ENCODE data around the gene PHYHD1. TPM values are rescaled to one million over a fixed set of nuclear protein-coding genes. Genes with fewer than 3 reads are reported as not detected.

PHYHD1 gene
- total RNA-seq, 2 donors from 2014 or later: 0.45 TPM; not detected in 1

DNA sequence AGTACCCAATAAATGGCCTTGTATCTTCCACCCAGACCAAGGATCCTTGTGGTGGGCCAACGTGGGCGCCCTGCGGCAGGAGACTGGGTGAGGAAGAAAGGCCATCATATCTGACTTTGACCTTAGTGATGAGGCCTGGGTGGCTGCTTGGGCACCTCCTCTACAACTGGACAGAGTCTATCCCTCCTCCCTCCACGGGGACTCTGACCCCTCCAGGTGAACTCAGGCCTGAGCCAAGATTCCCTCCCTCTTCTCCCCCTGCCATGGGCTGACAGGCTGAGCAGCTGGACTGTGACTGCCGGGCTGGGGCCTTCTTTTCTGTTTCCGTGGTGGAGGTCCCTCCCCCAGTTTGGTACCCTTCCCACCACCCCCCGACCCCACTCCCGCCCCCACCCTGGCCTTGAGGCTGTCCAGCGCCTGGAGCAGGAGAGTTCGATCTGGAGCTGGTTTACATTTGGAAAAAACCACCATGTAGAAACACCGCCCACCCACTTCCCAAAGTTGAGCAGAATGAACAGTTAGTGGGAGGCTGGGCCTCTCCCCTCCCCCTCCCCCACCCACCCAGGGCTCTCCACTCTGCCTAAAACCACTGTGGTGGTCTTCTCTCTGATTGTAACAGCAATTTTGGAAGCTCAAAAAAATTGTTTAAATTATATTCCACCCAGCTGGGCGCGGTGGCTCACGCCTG lies 1.2 kb upstream of the PHYHD1 start:
- no peak overlapping the region for H3K4me3 Mint-ChIP-seq
- peaks cover 3% of the 10 kb centered on the region for H3K4me1 Mint-ChIP-seq
- no peak for ATAC-seq
- no peak for DNase-seq
- H3K27ac Mint-ChIP-seq: no peak overlapping the region
- no peaks in the 10 kb centered on the region for H3K27me3 Mint-ChIP-seq
- H3K9me3 ChIP-seq (ENCODE audit: control insufficient read depth, low read length, poor library complexity, severe bottlenecking): no peaks in the 10 kb centered on the region
- peaks cover 2% of the 10 kb centered on the region for H3K36me3 Mint-ChIP-seq (ENCODE audit: low read depth)

DNA sequence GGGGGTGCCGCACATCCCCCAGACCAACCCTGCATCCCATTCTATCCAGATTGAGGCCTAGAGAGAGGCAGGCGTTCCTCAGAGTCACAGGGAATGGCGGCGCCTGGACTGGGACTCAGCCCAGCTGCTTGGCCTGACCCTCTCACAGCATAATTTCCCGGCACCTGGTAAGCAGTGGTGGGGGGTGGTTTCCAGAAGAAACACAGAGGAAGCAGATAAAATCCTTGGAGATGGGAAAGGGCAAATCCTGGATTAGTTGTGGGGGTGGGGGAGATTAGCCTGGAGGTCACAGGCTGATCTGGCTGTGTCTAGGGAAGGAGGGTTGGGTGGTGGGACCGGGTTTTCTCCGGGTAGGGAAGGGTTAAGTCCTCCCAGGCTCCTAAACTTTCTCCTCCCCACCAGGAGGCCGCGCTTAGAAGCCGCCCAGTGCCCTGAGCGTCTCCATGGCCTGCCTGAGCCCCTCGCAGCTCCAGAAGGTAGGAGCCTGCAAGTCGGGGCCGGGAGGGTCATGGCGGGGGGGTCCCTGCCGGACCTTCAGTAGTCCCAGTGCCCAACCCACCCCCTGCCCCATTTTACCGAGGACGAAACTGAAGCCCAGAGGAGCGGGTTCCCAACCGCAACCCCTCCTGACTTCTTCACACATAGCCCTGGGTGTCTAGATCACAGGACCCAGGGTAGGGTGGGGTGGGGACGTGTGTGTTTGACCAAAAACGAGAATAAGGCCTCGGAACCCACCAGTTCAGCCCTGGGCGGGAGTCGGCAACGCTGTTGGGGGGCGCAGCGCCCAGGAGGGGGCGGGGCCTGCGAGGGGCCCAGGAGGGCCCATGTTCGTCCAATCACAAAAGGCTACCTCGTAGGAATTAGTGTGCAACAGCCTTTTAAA lies 1.3 kb downstream of the PHYHD1 start:
- no peak for DNase-seq

DNA sequence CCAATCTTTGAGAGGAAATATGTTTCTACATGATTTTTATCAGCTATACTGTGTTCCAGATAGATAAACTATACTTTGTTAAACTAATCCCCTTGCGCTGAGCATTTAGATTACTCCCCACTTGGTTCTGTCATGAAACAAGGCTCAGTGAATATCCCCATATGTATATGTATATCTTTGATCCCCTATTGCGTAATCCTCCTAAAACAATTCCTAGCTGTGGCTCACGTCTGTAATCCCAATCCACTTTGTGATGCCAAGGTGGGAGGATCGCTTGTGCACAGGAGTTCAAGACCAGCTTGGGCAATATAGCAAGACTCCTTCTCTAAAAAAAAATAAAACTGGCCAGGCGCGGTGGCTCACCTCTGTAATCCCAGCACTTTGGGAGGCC lies 2.7 kb downstream of the PHYHD1 start:
- Mint-ChIP-seq H3K4me3 (no peak overlapping the region), H3K27me3 (no peaks in the 10 kb centered on the region), H3K36me3 (ENCODE audit: low read depth) (no peaks in the 10 kb centered on the region), H3K27ac (no peak overlapping the region), H3K4me1 (peaks cover 6% of the 10 kb centered on the region)
- ATAC-seq: no peak
- no peak for DNase-seq
- H3K9me3 ChIP-seq (ENCODE audit: control insufficient read depth, low read length, poor library complexity, severe bottlenecking): no peaks in the 10 kb centered on the region

More for the DNA sequence above, 1.3 kb downstream of the PHYHD1 start:
- Mint-ChIP-seq H3K27ac (no peak overlapping the region), H3K4me3 (no peak overlapping the region), H3K36me3 (ENCODE audit: low read depth) (no peaks in the 10 kb centered on the region), H3K4me1 (peaks cover 2% of the 10 kb centered on the region), H3K27me3 (no peaks in the 10 kb centered on the region)
- no peaks in the 10 kb centered on the region for H3K9me3 ChIP-seq (ENCODE audit: control insufficient read depth, low read length, poor library complexity, severe bottlenecking)
- ATAC-seq: no peak

DNA sequence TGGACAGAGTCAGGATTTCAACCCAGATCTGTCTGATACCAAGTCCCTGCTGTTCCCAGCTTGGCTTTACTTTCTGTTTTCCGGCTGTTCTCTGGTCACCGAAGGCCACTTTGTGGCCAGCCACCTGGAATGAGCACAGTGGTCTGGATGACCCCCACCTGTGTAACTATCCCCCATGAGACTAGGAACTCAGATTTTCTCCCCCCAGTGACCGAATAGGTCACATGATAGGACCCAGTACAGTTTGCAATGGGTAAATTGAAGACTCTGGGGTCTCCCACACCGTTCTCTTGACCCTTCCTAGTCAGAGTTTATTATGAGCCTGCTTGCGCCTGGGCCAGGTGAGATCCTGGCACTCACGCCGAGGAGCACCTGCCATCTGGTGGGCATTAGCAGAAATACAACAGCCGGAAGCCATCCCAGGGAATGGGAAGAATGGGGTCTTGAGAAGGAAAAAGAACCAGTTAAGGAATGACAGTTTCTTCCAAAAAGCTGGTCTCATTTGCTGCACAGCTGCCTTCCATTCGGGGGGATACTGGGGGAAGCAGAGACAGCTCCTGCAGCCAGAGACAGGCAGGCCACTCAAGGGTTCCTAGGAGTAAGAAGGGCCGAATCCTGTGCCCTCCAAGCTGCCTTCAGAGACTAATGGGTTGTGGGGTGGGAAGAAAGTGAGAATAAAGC lies 7.1 kb downstream of the PHYHD1 start:
- H3K36me3 Mint-ChIP-seq (ENCODE audit: low read depth): no peaks in the 10 kb centered on the region

DNA sequence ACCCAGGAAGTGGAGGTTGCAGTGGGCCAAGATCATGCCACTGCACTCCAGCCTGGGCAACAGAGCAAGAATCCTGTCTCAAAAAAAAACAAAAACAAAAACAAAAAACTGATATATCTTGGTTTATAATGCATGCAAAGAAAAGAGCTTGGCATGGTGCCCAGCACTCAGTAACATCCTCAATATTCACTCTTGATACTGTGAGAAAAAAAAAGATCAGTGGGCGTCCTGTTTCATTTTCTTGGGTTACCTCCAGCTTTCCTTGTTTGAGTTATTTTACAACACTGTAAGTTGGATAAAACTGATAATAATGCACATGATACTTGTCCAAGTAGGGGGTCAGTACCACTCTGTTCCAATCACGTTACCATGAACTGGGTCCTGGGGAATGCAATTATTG lies 7.8 kb downstream of the PHYHD1 start:
- DNase-seq (no peak), ATAC-seq (no peak)
- H3K4me3 Mint-ChIP-seq: no peak overlapping the region
- H3K36me3 Mint-ChIP-seq (ENCODE audit: low read depth): no peaks in the 10 kb centered on the region
- H3K27me3 Mint-ChIP-seq: no peaks in the 10 kb centered on the region
- peaks cover 6% of the 10 kb centered on the region for H3K4me1 Mint-ChIP-seq
- H3K9me3 ChIP-seq (ENCODE audit: control insufficient read depth, low read length, poor library complexity, severe bottlenecking): no peaks in the 10 kb centered on the region
- no peak overlapping the region for H3K27ac Mint-ChIP-seq

More for the DNA sequence above, 7.1 kb downstream of the PHYHD1 start:
- Mint-ChIP-seq H3K27me3 (no peaks in the 10 kb centered on the region), H3K4me1 (peaks cover 6% of the 10 kb centered on the region), H3K4me3 (peak overlapping the region; percentile 49), H3K27ac (no peak overlapping the region)
- H3K9me3 ChIP-seq (ENCODE audit: control insufficient read depth, low read length, poor library complexity, severe bottlenecking): no peaks in the 10 kb centered on the region
- peak in 2 of 3 donors; percentile 28 for DNase-seq
- ATAC-seq: peak; percentile 73

DNA sequence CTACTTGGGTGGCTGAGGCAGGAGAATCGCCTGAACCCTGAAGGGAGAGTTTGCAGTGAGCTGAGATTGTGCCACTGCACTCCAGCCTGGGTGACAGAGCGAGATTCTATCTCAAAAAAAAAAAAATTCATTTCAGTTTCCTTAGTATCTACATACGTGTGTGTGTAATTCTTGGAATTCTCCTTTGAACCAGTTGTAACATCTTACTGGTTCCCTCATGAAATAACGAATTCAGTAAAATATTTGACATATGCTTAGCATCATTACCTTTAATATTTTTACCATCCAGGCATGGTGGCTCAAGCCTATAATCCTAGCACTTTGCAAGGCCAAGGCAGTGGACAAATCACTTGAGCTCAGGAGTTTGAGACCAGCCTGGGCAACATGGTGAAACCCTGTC lies 8.8 kb downstream of the PHYHD1 start:
- no peak overlapping the region for H3K4me3 Mint-ChIP-seq
- H3K27ac Mint-ChIP-seq: no peak overlapping the region
- DNase-seq (no peak), ATAC-seq (no peak)
- no peaks in the 10 kb centered on the region for H3K36me3 Mint-ChIP-seq (ENCODE audit: low read depth)
- peaks cover 6% of the 10 kb centered on the region for H3K4me1 Mint-ChIP-seq
- H3K27me3 Mint-ChIP-seq: no peaks in the 10 kb centered on the region
- H3K9me3 ChIP-seq (ENCODE audit: control insufficient read depth, low read length, poor library complexity, severe bottlenecking): no peaks in the 10 kb centered on the region

DNA sequence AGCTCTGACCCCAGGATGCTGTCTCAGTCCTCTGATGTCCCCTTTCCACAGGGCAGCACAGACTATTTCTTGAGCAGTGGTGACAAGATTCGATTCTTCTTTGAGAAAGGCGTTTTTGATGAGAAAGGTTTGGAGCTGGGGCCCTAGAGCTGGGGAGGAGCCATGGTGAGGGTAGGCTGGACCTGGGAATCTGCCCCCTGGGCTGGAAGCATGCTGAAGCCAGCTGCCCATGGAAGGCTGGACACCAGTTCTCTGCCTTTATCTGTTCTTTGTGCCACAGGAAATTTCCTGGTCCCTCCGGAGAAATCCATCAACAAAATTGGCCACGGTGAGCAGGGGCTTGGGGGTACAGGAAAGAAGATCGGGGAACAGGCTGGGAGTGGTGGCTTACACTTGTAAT lies 12.9 kb downstream of the PHYHD1 start:
- ATAC-seq (no peak), DNase-seq (no peak)
- Mint-ChIP-seq H3K4me1 (no peaks in the 10 kb centered on the region), H3K27me3 (no peaks in the 10 kb centered on the region), H3K27ac (no peak overlapping the region), H3K36me3 (ENCODE audit: low read depth) (no peaks in the 10 kb centered on the region), H3K4me3 (no peak overlapping the region)
- no peaks in the 10 kb centered on the region for H3K9me3 ChIP-seq (ENCODE audit: control insufficient read depth, low read length, poor library complexity, severe bottlenecking)

DNA sequence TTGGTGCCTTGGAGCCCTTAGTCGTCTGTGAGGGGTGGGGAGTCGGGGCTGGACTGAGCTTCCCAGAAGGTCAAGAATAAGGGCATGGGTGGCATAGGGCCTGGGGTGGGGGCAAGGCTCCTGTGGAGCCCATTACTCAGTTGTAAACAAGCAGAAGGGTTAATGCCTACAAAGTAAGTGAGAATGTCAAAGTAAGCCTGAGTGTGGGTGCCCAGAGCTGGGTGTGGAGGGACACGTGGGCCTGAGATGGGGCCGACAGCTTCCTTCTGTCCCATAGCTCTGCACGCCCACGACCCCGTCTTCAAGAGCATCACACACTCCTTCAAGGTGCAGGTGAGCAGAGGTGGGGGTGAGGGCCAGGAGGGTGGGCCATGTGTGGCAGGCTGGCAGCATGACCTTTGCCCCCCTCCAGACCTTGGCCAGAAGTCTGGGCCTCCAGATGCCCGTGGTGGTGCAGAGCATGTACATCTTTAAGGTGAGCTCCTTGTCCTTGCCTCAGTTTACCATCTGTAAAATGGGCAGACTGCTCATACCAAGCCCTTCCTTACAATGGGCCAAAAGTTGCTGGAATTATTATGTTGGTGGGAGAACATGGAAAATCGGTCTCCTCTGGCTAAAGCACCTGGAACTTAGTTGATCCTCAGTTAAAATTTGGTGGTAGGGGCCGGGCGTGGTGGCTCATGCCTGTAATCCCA lies 15.5 kb downstream of the PHYHD1 start:
- H3K4me3 Mint-ChIP-seq: no peak overlapping the region
- H3K36me3 Mint-ChIP-seq (ENCODE audit: low read depth): no peaks in the 10 kb centered on the region
- ATAC-seq: no peak
- no peaks in the 10 kb centered on the region for H3K9me3 ChIP-seq (ENCODE audit: control insufficient read depth, low read length, poor library complexity, severe bottlenecking)
- no peak for DNase-seq
- no peaks in the 10 kb centered on the region for H3K4me1 Mint-ChIP-seq
- no peaks in the 10 kb centered on the region for H3K27me3 Mint-ChIP-seq
- H3K27ac Mint-ChIP-seq: no peak overlapping the region

DNA sequence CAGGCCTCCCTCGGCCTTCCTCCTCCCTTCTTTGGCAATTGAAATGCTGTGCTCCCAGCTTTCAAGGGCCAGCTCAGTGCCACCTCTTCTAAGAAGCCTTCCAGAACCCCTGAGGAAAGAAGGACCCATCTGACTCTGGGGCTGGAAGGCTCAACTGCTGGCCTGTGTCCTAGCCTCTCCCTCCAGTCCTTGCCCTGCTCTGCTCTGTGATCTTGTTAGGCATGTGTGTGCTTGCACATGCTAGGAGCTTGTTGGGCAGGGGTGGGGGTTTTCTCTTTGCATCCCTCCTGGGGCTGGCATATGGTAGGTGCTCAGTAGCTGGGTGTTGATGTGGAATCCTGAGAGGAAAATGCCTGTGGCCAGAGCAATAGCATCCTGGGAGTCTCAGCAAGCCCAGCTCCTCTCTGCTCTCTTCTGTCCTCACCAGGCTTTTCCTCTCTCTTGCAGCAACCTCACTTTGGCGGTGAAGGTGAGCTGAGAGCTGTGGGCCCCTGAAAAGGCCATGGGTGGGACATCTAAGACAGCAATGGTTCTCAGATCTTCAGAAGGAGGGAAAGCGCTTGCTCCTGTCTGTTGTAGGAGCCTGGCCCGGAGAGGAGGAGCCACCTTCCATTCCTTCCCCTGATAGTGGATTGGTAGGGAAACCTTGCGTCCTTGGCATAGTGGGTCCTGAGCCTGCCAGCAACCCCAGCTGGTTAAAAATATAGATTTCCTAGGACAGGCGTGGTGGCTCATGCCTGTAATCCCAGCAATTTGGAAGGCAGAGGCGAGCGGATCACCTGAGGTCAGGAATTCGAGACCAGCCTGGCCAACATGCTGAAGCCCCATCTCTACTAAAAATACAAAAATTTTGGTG lies 16.8 kb downstream of the PHYHD1 start:
- no peaks in the 10 kb centered on the region for H3K27me3 Mint-ChIP-seq
- H3K36me3 Mint-ChIP-seq (ENCODE audit: low read depth): no peaks in the 10 kb centered on the region
- H3K27ac Mint-ChIP-seq: no peak overlapping the region
- no peaks in the 10 kb centered on the region for H3K9me3 ChIP-seq (ENCODE audit: control insufficient read depth, low read length, poor library complexity, severe bottlenecking)
- ATAC-seq (no peak), DNase-seq (no peak)
- H3K4me1 Mint-ChIP-seq: no peaks in the 10 kb centered on the region
- no peak overlapping the region for H3K4me3 Mint-ChIP-seq

DNA sequence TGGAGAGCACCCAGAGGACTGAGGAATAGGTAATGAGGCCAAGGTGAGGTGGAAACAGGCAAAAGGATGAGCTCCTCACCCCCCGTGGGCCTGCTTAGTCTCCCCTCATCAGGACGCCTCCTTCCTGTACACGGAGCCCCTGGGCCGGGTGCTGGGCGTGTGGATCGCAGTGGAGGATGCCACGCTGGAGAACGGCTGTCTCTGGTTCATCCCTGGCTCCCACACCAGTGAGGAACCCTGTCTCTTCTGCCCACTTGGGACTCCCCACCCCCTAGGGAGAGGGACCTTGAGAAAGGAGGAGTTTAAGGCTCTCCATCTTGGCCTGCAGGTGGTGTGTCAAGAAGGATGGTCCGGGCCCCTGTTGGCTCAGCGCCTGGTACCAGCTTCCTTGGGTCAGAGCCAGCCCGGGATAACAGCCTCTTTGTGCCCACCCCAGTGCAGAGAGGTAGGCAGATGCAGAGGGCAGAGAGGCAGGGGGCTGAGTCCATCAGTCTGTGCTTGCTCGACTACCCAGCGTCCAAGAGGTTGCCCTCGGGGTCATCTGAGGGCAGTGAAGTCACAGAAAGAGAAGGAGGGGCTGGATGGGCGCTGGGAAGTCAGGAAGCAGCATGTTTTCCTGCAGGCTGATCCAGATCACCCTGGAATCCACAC lies 19.6 kb downstream of the PHYHD1 start:
- Mint-ChIP-seq H3K4me3 (no peak overlapping the region), H3K27me3 (no peaks in the 10 kb centered on the region), H3K27ac (no peak overlapping the region), H3K36me3 (ENCODE audit: low read depth) (no peaks in the 10 kb centered on the region), H3K4me1 (no peaks in the 10 kb centered on the region)
- H3K9me3 ChIP-seq (ENCODE audit: control insufficient read depth, low read length, poor library complexity, severe bottlenecking): no peaks in the 10 kb centered on the region
- ATAC-seq (no peak), DNase-seq (no peak)

DNA sequence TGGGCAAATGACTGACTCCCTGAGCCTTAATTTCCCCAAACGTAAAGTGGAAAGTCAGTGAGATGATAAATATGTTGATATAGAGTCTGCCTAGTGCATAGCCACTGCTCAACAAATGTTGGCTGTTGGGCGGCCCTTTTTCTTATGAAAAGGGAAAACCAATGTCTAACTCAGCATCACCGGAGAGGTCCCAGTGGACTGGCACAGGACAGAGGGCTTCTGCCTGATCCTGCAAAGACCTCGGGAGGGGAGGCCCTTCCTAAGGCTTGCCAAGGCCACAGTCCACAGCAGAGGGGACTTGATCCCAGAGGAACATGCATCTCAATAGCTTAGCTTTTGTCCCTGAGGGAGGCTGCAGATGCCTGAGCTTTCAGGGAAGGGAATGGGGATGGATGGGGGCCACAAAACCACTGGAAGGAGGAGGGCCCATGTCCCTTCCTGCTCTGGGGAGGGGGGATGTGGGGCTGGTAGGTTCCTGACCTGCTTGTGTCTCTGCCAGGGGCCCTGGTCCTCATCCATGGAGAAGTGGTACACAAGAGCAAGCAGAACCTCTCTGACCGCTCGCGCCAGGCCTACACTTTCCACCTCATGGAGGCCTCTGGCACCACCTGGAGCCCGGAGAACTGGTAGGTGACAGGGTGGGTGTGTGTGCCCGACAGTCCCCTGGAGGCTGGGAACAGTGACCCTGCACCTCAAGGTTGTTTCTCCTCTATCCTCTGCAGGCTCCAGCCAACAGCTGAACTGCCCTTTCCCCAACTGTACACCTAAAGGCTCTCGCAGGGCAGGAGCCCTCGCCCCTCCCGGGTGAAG lies 20.4 kb downstream of the PHYHD1 start:
- DNase-seq (no peak), ATAC-seq (no peak)
- no peaks in the 10 kb centered on the region for H3K27me3 Mint-ChIP-seq
- peaks cover 7% of the 10 kb centered on the region for H3K4me1 Mint-ChIP-seq
- no peaks in the 10 kb centered on the region for H3K36me3 Mint-ChIP-seq (ENCODE audit: low read depth)
- no peak overlapping the region for H3K4me3 Mint-ChIP-seq
- H3K27ac Mint-ChIP-seq: no peak overlapping the region
- H3K9me3 ChIP-seq (ENCODE audit: control insufficient read depth, low read length, poor library complexity, severe bottlenecking): no peaks in the 10 kb centered on the region

Data from T-helper 17 cell (primary cell).